Activated CD8-positive, alpha-beta memory T cell treated with anti-CD3 and anti-CD28 coated beads, Interleukin-2, amount 50 U/mL, for 1 hour (primary cell): Measurements from ENCODE around the gene LRRFIP2.
"Not testable (repeated sequence)": the region's sequence is repeated elsewhere in the genome, so short reads cannot be mapped to it uniquely, and the experiment has no call there.

ENCODE experiments used
- DNase-seq: peaks from one replicate; pipeline ENCODE4 v3.0.0-alpha.2; 2020; ENCODE audit errors: extremely low read depth

The LRRFIP2 gene

DNA sequence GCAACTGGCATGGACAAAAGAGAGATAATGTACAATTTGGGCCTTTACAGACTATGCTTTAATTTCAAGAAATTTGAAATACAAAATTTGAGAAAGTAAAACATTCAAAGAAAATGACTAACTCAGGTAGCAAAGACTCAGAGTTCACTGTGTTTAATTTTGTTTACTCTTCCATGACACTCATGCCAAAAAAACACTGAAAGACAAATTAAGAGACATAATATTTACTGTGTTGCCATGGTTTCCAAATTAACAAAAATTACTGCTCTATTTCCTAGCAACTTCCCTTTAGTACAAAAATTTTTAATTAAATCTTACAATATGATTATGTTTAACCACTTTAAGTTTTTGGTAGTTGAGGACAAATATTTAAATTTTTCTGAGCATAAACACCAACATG, 29.6 kb downstream of the LRRFIP2 start:
- DNase-seq: no peak

DNA sequence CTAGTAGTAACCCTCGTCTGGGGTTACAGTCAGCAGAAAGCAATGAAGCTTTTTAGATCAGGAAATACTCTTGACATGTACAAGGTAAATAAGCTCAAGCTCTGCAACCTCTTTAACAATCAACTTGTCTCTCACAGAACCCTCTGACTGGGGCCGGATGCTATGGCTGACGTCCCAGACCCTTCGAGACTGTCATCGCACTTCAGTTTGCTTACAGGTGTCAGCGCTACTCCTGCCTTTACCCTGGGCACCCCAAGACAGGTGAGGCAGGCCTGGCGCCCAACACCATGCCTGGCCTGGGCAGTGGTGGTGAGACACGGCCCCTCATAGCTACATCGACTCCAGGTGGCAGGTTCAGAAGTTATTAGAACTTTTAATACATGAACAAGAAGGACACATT, 30.6 kb downstream of the LRRFIP2 start:
- no peak for DNase-seq

DNA sequence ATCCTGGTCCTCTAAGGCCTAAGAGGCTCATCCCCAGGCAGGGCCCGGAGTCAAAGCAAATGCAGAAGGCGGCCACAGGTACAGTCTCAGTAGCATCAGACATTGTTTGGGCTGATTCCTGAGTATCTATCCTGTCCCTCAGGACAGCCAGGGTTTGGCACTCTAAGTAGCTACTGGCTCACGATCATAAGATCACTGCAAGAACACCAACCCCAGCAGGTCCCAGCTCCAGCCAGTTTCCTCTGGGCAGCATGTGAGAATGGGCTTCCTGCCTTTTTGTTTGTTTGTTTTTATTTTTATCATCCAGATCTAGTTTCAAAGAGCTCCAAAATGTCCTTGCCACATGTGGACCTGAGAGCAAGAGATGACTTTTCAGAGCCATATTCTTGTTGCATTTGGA, 32.7 kb downstream of the LRRFIP2 start:
- no peak for DNase-seq

DNA sequence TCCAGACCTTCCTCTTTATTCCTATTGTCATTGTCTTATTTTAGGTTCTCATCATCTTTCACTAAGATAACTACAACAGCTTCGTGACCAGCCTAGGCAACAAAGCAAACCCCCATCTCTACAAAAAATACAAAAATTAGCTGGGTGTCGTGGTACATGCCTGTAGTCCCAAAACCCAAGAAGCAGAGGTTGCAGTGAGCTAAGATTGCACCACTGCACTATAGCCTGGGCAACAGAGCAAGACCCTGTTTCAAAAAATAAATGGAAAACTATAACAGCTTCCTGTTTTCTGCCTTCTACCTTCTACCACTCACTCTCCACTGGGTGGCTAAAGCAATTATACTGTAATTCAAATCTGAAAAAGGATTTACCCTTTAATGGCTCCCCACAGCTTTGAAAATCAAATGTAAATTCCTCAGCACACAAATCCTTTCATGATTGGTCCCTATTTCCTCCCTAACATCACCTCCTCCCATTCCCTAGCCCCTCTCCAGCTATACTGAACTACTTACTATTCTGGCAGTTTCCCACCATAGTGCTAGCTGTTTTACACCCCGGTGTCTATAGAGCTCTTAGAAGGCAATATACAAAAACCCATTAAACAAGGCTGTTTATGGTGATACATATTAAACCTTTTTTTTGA, 33.4 kb downstream of the LRRFIP2 start:
- DNase-seq: no peak

DNA sequence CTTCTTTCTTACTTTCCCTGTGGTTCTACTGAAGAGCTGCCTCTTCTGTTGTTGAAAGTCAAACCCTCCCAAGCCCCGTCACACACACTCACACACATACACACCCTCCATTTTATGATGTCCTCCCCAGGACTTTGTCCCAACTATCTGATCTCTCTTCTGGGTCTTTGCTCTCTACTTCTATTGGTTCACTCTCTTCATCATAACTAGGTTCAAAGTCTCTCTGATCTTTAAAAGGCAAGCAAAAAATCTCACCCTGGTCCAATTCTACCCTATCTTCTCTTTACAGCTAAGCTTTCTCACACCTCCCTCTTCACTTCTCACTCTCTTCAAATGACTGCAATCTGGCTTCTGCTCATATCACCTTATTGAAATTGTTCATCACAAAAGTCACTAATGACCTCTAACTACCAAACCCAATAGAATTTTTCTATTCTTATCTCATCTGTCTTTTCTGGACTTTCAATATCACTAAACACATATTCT, 34.8 kb downstream of the LRRFIP2 start:
- no peak for DNase-seq

DNA sequence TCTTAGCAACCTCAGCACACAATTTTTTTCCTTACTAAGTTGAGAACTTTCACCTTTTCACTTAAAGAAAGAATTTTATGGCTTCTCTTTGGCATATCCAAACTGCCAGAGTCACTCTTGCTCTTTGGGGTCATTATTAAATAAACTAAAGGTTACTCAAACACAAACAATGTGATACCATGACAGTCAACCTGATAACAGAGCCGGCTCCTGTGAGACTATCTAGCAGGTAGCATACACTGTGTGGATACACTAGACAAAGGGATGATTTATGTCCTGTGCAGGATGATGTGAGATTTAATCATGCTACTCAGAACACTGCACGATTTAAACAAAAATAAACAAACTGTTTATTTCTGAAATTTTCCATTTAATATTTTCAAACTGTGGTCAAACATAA, 35.6 kb downstream of the LRRFIP2 start:
- DNase-seq: no peak

DNA sequence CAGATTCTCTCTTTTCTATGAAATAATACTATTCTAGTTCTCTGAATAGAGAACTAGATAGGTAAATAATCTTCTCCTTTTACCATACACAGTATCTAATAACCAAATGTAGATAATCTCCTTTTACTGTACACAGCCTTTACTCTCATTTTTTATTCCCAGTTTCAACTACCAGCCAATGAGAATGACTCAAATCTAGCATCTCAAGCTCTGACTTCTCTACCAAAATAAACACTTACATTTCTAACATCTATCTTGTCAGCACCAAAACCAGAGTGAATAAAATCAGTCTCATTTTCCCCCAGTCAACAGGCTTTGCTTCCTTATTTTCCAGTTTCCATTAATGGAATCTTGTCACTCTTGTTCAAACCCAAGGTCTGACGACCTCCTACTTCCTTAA, 36.9 kb downstream of the LRRFIP2 start:
- DNase-seq: no peak

DNA sequence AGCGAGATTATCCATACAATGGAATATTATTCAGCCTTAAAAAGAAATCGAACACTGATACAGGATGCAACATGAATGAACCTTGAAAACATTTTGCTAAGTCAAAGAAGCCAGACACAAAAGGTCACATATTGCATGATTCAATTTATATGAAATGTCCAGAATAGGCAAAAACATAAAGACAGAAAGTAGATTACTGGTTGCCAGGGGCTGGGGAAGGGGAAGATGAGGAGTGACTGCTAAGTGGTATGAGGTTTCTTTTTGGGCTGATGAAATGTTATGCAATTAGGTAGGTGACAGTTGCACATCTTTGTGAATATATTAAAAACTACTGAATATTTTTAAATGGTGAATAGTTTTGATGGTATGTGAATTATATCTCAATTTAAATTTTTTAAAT, 38.3 kb downstream of the LRRFIP2 start:
- DNase-seq: no peak

DNA sequence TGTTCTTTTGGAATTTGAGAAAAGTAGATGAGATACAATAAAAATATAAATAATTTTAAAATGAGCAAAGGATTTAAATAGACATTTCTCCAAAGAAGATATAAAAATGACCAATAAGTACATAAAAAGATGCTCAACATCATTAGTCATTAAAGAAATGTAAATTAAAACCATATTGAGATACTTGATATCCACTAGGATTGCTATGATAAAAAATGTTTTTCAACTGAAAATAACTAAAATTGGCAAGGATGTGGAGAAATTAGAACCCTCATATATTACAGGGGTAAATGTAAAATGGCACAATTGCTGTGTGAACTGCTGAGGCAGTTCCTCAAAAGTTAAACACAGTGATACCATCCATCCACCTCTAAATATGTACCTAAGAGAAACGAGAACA, 38.8 kb downstream of the LRRFIP2 start:
- DNase-seq: no peak

DNA sequence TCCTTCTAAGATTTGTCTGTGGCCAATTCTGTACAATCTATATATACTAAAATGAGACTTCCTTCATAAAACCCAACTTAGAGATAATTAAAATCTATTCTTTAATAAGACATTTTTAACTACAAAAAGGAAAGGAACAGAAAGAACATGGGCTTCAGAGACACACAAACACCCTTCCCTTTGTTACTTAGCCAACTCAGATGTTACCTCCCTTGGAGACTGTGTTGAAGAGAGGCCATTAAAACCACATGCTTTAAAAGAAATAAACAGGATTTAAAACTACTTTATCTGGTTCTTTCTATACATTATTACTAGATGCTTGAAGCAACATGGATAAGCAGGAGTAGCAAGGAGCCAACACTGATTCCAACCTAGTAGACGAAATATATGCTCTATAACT, 42.0 kb downstream of the LRRFIP2 start:
- no peak for DNase-seq

DNA sequence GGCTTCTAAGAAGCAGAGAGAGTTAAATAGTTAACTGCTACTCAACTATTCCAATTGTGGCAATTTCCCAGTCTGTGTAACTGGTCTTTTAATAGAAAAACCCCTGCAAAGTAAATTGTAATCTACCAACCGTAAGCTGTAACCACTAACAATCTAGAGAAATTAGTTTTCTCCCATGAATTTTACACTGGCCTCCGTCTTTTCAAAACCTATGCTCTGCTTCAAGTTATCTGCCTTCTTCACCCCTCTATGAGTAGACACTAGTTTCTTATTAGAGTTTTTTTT, 42.6 kb downstream of the LRRFIP2 start:
- DNase-seq: no peak

DNA sequence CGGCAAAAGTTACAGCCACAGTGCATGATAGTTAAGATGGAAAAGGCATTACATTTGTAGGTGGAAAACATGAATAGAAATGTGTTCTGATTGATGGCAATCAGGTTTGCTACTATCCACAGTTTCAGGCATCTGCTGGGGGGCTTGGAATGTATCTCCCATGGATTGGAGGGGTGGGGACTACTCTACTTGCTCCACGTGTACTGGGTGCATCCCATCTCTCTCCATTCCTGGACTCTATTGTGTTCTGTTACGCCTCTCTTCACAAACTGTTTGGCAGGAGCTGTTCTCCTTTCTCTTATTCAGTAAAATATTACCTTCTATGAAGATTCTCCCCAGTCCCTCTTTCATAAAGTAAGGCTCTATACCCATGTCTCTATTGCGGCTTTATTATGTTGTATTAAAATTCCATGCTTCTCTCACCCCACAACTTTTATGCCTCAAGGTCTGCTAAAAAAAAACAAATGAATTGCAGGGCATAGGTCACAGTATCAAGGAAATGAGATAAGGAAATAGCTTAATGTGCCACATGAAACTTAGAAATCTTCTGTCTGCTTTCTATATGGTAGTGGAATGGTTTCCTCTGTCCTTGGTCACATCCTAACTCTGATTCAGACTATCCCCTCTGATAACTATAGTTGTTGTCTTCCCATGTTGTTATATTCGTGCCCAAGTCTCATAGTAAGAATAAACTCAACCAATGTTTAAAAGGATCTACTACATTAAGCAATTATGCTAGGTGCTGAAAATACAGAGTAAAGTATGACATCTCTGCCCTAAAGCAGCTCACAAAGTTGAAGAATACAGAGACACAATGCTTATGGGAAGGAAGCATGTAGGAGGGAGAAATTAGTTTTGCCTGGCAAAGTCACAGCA, 43.2 kb downstream of the LRRFIP2 start:
- DNase-seq: no peak

DNA sequence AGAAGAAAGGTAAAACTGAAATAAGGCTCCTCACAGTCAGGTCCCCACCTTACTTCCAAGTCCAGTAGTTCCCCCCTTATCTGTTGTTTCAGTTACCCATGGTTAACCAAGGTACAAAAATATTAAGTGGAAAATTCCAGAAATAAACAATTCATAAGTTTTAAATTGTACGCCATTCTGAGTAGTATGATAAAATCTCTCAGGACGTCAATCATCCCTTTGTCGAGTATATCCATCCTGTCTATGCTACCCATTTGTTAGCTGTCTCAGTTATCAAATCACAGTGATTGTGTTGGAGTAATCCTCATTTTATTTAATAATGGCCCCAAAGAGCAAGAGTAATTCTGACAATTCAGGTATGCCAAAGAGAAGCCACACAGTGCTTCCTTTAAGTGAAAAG, 43.9 kb downstream of the LRRFIP2 start:
- DNase-seq: no peak

DNA sequence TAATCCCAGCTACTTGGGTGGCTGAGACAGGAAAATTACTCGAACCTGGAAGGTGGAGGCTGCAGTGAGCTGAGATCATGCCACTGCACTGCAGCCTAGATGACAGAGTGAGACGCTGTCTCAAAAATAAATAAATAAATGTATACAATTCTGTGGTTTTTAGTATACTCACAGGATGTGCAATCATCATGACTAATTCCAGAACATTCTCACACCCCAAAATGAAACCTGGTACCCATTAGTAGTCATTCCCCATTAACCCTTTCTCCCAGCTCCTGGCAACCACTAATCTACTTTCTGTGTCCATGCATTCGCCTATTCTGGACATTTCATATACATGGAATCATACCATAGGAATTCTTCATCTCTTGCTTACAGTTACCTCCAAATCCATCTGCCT, 44.5 kb downstream of the LRRFIP2 start:
- DNase-seq: no peak

DNA sequence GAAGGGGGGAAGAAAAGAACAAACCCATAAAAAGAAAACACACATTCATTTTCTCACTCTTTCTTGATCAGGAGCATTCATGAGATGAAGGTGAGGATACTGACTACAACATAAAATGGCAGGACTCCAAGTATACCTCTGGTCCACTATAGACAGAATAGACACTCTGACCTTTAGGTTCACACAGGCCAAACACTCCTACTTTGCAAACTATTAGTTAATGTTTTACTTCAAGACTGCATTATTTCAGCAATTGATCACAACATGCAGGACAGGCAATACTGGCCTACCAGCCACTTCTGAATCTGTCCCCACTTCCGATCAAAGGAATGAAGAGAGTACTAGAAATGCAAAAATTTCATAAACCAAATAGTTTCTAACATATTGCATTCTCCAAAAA, 47.0 kb downstream of the LRRFIP2 start:
- no peak for DNase-seq

DNA sequence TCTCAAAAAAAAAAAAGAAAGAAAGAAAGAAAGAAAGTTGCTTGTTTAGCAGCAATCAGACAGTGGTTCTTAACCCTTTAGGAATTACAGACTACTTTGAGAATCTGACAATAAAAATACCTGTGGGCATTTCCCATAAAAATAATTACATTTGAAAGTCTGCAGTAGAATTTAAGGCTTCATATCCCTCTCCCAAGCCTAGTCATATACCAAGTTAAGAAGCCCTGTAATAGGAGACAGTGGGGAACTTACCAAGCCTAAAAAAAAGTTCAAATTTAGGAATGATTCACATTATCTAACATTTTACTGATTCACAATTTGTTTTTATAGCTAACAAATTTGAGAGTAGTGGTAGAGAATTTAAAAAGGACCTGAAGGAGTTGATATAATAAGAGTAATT, 47.5 kb downstream of the LRRFIP2 start:
- DNase-seq: no peak

DNA sequence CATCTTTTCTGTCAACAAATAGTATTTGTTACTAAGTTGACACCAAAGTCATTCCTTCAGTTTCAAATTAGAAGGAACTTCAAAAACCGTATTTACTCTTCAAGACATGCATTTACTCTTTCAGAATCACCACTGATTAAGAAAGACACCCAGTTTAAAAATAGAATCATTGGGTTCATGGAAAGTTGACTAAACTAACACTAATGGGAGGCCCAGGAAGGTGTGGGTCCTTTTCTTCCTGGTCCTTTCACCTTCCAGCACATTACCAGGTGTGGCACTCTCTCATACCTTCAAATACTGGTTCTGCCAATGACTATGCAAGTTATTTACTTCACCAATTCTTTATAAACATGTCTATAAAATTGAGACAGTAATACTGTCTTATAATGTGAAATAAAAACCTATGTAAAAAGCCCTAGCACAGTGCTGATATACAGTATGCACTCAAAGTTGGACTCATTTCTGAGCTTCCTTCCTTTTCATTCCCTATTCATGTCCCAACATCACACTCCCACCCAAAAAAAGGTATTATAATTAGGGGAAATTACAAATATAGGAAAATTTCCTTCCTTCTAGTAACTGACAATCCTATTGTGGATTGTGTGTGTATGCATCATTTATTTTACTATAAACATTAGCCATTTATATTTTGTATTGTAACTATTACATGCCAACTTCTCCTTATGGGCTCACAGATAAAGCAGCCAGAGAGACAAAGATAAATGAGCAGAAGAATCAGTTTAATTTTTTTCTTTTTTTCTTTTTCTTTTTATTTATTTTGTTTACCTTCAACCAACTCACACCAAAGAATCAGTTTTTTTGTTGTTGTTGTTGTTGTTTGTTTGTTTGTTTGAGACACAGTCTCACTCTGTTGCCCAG, 48.9 kb downstream of the LRRFIP2 start:
- DNase-seq: no peak

DNA sequence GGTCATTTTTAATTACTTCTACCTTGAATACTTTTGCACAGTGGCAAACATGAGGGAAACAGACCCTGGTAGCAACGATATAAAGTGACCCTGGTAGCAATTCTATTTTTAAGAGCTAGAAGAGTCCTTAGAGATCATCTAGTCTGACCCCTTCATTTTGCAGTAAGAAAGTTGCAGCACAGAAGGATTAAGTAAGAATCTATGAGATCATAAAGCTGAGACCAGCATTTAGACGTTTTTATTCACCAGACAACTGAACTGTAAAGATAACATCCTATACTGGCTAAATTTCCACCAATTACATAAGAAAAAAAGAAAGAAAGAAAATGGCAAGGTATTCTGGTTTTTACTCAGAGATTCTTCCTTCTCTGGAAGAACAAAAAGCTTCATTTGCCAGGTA, 49.9 kb downstream of the LRRFIP2 start:
- DNase-seq: no peak

DNA sequence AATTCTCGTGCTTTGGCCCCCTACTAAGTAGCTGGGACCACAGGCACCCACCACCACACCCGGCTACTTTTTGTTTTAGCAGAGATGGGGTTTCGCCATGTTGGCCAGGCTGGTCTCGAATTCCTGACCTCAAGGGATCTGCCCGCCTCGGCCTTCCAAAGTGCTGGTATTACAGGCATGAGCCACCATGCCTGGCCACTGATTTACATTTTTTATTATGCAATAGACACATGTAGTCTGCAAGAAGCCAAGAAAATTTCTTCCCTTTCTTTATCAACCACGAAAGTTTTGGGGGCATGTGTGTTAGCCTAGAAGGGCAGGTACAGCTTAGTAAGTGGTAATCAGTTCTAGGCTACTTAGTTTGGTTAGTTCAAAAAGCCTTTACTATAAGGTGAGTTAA, 51.1 kb downstream of the LRRFIP2 start:
- DNase-seq: no peak

DNA sequence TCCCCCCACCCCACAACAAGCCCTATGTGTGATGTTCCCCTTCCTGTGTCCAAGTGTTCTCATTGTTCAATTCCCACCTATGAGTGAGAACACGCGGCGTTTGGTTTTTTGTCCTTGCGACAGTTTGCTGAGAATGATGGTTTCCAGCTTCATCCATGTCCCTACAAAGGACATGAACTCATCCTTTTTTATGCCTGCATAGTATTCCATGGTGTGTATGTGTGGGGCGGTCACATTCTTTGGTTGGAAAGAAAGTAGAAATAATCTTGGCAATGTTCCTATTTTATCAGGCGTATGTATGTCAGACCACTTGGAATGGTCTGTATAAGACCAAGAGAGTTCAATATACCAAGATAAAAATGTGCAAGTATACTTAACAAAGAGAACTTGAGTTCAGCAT, 52.3 kb downstream of the LRRFIP2 start:
- DNase-seq: not testable (repeated sequence)

DNA sequence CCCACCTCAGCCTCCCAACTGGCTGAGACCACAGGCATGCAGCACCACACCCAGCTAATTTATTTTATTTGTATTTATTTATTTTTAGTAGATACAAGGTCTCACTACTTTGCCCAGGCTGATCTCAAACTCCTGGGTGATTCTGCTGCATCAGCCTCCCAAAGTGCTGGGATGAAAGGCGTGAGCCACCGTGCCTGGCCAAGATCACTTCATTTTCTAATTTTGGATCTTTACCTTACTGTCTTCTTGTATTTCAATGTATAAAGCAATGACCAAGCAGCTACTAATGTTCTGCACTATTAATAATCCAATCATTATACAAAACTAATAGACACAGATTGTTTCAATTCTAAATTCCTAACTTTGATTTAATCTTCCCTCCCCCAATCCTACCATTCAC, 56.2 kb downstream of the LRRFIP2 start:
- no peak for DNase-seq

DNA sequence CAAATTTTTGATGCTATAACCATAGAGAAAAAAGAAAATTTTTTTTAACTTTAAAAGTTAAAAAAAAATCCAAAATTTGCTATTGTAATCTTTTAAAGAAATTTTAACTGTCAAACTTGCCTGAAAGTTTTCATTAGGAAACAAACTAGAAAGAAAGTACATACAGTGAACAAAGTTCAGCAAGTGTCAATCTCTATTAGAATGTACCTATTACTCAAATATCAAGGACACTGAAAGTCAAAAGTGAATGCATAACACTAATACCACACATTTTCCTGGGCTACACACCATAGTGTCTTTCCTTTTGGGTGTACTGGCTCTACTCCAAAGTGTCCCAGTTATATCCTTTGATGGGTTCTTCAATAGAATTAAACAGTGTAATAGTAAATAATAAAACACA, 56.8 kb downstream of the LRRFIP2 start:
- no peak for DNase-seq

DNA sequence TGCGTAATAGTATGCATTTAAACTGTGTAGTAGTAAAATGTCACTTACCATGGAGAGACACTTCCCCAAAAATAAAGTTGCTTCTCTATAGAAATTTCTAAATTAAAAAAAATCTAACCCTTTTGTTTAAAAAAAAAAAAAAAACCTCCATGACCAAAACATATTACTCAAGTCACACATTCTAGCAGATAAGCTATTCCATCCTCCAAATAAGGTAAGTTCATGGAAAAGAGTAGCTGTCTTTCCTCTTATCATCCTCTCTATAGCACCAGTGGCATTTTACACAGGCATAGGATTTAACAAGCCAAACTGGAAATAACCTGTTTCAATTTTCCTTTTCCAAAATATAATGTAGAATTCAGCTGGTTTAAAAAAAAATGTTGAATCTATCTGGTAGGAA, 57.4 kb downstream of the LRRFIP2 start:
- DNase-seq: no peak
